HG02759 (cell line): ENCODE data around the gene PGBD5.

ENCODE experiments used
- ATAC-seq: cut with Tn5 transposase; IDR thresholded peaks from one replicate; pipeline ENCODE4 v1.9.1; 2021; ENCODE audit warnings: mild to moderate bottlenecking, moderate library complexity; ENCODE audit not compliant: unreplicated experiment

Gene PGBD5

GRCh38 chr1:230327892-230328284 is 98.2 kb downstream of the PGBD5 start:
- no peak for ATAC-seq

GRCh38 chr1:230326971-230327891 is 98.9 kb downstream of the PGBD5 start:
- no peak for ATAC-seq

GRCh38 chr1:230323686-230324085 is 102.4 kb downstream of the PGBD5 start:
- no peak for ATAC-seq

- no peak for ATAC-seq
Observed at GRCh38 chr1:230322967-230323547, 103.1 kb downstream of the PGBD5 start.

GRCh38 chr1:230322421-230322756 is 103.7 kb downstream of the PGBD5 start:
- ATAC-seq: no peak

- ATAC-seq: no peak
Observed at GRCh38 chr1:230321741-230322420, 104.3 kb downstream of the PGBD5 start.

GRCh38 chr1:230321341-230321740 is 104.8 kb downstream of the PGBD5 start:
- ATAC-seq: no peak

GRCh38 chr1:230320804-230321203 is 105.3 kb downstream of the PGBD5 start:
- no peak for ATAC-seq

- no peak for ATAC-seq
Observed at GRCh38 chr1:230319014-230319747, 107.0 kb downstream of the PGBD5 start.

GRCh38 chr1:230317823-230318819 is 108.0 kb downstream of the PGBD5 start:
- ATAC-seq: no peak

GRCh38 chr1:230316864-230317745 is 109.0 kb downstream of the PGBD5 start:
- no peak for ATAC-seq

- ATAC-seq: no peak
Observed at GRCh38 chr1:230315099-230315498, 111.0 kb downstream of the PGBD5 start.

GRCh38 chr1:230314142-230314470 is 112.0 kb downstream of the PGBD5 start:
- no peak for ATAC-seq

- no peak for ATAC-seq
Observed at GRCh38 chr1:230313453-230314141, 112.5 kb downstream of the PGBD5 start.

GRCh38 chr1:230312676-230313075 is 113.5 kb downstream of the PGBD5 start:
- ATAC-seq: no peak

GRCh38 chr1:230310381-230311163 is 115.6 kb downstream of the PGBD5 start:
- no peak for ATAC-seq

- ATAC-seq: no peak
Observed at GRCh38 chr1:230309646-230310177, 116.4 kb downstream of the PGBD5 start.

GRCh38 chr1:230308821-230309220 is 117.3 kb downstream of the PGBD5 start:
- no peak for ATAC-seq
